NT2/D1 (cell line): ENCODE results near the gene DRAXIN.
A peak's percentile ranks its signal among the peaks of the same experiment; 100 is the strongest.

Experiments used
- DNase-seq: peaks from one replicate; pipeline ENCODE4 v3.0.0-alpha.2; 2011; ENCODE audit warnings: low read depth, low spot score
- H3K27me3 ChIP-seq: 2 replicates; pipeline ENCODE4 v1.6.0; 2011; ENCODE audit warnings: mild to moderate bottlenecking; ENCODE audit not compliant: insufficient read length, insufficient read depth
- H3K36me3 ChIP-seq: 2 replicates; pipeline ENCODE4 v1.6.1; 2011; ENCODE audit warnings: mild to moderate bottlenecking, low read length, mixed read lengths; ENCODE audit not compliant: insufficient read depth, insufficient read length
- H3K4me1 ChIP-seq: 2 replicates; pipeline ENCODE4 v1.5.1; 2011; ENCODE audit not compliant: insufficient read depth, insufficient read length
- H3K4me3 ChIP-seq: 2 replicates; pipeline ENCODE4 v1.5.1; 2011; ENCODE audit warnings: low read depth; ENCODE audit not compliant: insufficient read length
- H3K9ac ChIP-seq: 2 replicates; pipeline ENCODE4 v1.6.0; 2011; ENCODE audit warnings: low read depth; ENCODE audit not compliant: insufficient read length
- H3K9me3 ChIP-seq: 2 replicates; pipeline ENCODE4 v1.5.1; 2011; ENCODE audit warnings: mild to moderate bottlenecking, low read length; ENCODE audit not compliant: insufficient read depth
- SUZ12 ChIP-seq: IDR thresholded peaks from 2 replicates; pipeline ENCODE4 v1.6.1; 2011; ENCODE audit not compliant: insufficient read length, insufficient read depth; ENCODE audit errors: extremely low read depth
- YY1 ChIP-seq: IDR thresholded peaks from 2 replicates; pipeline ENCODE4 v1.6.1; 2011; ENCODE audit not compliant: insufficient read length, insufficient read depth
- ZNF274 ChIP-seq: IDR thresholded peaks from 2 replicates; pipeline ENCODE4 v1.6.1; 2011; ENCODE audit warnings: mild to moderate bottlenecking, low read depth, low read length

DRAXIN gene

GRCh38 chr1:11682287-11682771 lies 9.2 kb upstream of the DRAXIN start:
- Histone ChIP-seq H3K4me3 (peak overlapping the region; percentile 37), H3K9me3 (no peaks in the 10 kb centered on the region), H3K36me3 (peaks cover 9% of the 10 kb centered on the region), H3K9ac (peak overlapping the region; percentile 77), H3K27me3 (no peaks in the 10 kb centered on the region), H3K4me1 (peaks cover 7% of the 10 kb centered on the region)
- peak; percentile 84 for DNase-seq
- TF ChIP-seq ZNF274 (no peak), YY1 (no peak), SUZ12 (no peak)

GRCh38 chr1:11682799-11683198 lies 8.7 kb upstream of the DRAXIN start:
- no peak overlapping the region for H3K4me3 ChIP-seq
- DNase-seq: no peak
- TF ChIP-seq ZNF274 (no peak), SUZ12 (no peak), YY1 (no peak)
- H3K4me1 ChIP-seq: peaks cover 6% of the 10 kb centered on the region
- no peaks in the 10 kb centered on the region for H3K9me3 ChIP-seq
- H3K9ac ChIP-seq: peak overlapping the region; percentile 62
- no peaks in the 10 kb centered on the region for H3K27me3 ChIP-seq
- peaks cover 4% of the 10 kb centered on the region for H3K36me3 ChIP-seq

DNA sequence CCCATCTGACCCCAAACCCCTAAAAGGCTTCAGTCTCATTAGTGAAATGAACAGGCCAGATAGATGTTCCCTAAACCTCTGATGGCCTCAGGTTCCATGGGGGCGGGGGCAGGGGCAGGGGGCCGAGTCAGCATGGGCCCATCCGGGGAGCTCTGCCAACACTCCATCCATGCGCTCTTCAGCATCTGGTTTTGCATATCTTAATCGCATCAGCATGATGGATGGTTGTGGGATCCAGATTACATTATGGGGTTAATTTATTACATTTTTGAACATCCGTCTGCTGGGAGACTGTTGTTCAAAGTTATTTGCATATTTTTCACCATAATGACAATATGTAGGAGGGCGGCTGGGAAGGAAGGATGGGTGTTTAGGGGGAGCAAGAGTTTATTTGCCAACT lies 7.4 kb upstream of the DRAXIN start:
- H3K36me3 ChIP-seq: peaks cover 4% of the 10 kb centered on the region
- no peak overlapping the region for H3K9ac ChIP-seq
- no peak for DNase-seq
- TF ChIP-seq SUZ12 (no peak), ZNF274 (no peak), YY1 (no peak)
- no peaks in the 10 kb centered on the region for H3K27me3 ChIP-seq
- no peaks in the 10 kb centered on the region for H3K9me3 ChIP-seq
- H3K4me1 ChIP-seq: peaks cover 10% of the 10 kb centered on the region
- no peak overlapping the region for H3K4me3 ChIP-seq

DNA sequence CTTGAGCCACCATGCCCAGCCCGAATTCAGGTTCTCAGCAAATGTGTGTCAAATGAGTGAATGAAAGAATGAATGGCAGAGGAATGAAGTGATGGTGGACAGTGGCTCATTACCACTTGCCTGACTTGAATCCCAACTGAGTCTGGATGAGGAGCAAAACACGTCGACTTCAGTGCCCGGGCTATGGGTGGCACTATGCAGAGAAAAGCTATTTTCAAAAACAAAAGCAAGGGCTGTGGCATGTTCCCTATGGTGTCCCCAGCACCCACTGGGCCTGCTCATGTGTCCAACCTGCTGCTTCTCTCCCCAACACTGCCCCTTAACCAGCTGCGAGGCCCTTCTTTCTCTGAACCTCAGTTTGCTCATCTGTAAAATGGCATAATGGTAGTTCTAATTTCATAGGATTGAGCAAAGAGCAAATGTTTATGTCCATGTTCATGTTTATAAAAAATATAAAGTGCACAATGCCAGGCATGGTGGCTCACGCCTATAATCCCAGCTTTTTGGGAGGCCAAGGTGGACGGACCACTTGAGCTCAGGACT lies 6.2 kb upstream of the DRAXIN start:
- no peak for DNase-seq
- no peak for TF ChIP-seq YY1
- TF ChIP-seq ZNF274: no peak
- no peak for TF ChIP-seq SUZ12
- Histone ChIP-seq H3K9ac (no peak overlapping the region), H3K4me3 (no peak overlapping the region), H3K36me3 (no peaks in the 10 kb centered on the region), H3K27me3 (no peaks in the 10 kb centered on the region), H3K9me3 (no peaks in the 10 kb centered on the region), H3K4me1 (peaks cover 10% of the 10 kb centered on the region)

DNA sequence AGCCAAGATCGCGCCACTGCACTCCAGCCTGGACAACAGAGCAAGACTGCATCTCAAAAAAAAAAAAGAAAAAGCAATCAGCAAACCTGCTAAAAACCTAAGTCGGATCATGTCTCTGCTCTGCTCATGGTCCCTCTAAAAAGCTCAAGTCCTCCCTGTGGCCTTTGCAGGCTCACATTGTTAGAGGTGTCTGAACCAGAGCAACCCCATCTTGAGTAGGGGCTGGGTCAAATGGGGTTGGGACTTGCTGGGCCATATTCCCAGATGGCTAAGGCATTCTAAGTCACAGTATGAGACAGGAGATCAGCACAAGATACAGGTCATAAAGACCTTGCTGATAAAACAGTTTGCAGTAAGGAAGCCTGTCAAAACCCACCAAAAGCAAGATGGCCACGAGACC lies 3.0 kb upstream of the DRAXIN start:
- TF ChIP-seq YY1 (no peak), SUZ12 (no peak), ZNF274 (no peak)
- H3K27me3 ChIP-seq: no peaks in the 10 kb centered on the region
- peaks cover 5% of the 10 kb centered on the region for H3K4me1 ChIP-seq
- no peak overlapping the region for H3K4me3 ChIP-seq
- no peaks in the 10 kb centered on the region for H3K36me3 ChIP-seq
- H3K9ac ChIP-seq: peak overlapping the region; percentile 21
- no peak for DNase-seq
- H3K9me3 ChIP-seq: no peaks in the 10 kb centered on the region

DNA sequence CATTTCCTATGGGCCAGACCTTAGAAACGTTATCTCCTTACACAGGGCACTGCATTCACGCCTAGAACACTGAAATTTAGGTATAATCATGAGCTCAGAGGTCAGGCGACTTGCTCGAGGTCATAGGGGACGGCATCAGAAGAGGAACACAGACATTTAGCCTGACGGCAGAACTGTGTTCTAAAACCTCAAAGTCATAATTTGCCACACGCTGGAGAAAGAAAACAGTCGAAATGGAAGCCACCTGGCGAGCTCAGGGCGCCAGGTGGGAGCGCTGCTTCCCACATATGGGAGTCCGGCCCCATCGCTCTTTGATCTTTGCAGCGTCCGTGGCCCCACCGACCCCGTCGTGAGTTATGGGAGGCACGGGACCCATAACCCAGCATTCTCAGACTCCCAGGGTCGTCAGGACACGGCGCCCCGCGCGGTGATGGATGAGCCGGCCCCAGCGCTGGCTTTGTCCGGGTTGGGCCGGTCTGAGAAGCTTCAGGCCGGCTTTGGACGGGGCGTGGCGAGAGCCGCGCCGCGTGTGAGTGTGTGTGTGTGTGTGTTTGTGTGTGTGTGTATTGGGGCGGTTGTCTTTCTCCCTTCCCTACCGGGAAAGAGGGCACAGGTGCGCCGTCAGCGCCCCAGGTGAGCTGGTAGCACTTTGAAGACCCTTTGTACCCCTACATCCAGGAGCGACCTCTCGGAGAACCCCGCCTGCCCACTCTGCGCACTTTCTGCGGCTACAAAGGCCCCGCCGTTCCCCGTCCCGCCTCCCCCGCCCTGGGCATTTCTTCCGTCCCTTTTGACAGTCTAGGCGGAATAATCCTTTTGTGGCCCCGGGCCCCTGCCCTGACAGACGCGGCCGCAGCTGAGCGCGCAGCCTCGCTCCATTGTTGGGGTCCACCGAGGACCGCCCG lies 861 bp upstream of the DRAXIN start:
- Histone ChIP-seq H3K9ac (peak overlapping the region; percentile 73), H3K36me3 (no peaks in the 10 kb centered on the region), H3K4me1 (peaks cover 10% of the 10 kb centered on the region), H3K9me3 (no peaks in the 10 kb centered on the region), H3K27me3 (no peaks in the 10 kb centered on the region), H3K4me3 (peak overlapping the region; percentile 60)
- no peak for TF ChIP-seq ZNF274
- no peak for TF ChIP-seq YY1
- TF ChIP-seq SUZ12: no peak
- DNase-seq: no peak
